ENCODE results near the gene SDCBP2.

Gene SDCBP2

DNA sequence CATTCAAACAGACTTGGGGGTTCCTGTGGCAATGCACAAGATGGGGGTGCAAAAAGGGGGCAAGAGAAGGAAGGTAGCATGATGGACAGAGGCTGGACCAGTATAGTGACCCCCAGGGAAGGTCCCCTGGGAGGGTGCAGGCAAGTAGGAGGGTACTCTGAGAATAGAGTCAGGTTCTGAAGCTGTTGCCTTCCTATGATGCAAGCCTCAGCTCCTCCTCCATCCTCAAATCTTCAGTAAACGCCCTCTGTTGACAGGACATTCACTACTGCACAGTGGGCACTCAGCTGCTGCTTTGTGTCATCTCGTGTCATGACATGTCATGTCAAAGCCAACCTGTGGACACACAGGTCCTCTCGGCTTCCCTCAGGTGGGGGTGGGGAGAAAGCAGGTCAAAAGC, 5.8 kb upstream of the SDCBP2 start:
- Histone ChIP-seq H3K27ac (no peak overlapping the region), H3K27me3 (replicated peaks) (no peaks in the 10 kb centered on the region), H3K36me3 (replicated peaks) (peaks cover 5% of the 10 kb centered on the region), H3K4me3 (ENCODE audit: low read depth, low read length) (no peak overlapping the region)
- in situ Hi-C loops (cut with HindIII; ENCODE audit: low pct_ligation_motif_present, low sequenced_read_pairs), result no loop called here
- DNase-seq, result no peak
- TF ChIP-seq, protein P1, sequence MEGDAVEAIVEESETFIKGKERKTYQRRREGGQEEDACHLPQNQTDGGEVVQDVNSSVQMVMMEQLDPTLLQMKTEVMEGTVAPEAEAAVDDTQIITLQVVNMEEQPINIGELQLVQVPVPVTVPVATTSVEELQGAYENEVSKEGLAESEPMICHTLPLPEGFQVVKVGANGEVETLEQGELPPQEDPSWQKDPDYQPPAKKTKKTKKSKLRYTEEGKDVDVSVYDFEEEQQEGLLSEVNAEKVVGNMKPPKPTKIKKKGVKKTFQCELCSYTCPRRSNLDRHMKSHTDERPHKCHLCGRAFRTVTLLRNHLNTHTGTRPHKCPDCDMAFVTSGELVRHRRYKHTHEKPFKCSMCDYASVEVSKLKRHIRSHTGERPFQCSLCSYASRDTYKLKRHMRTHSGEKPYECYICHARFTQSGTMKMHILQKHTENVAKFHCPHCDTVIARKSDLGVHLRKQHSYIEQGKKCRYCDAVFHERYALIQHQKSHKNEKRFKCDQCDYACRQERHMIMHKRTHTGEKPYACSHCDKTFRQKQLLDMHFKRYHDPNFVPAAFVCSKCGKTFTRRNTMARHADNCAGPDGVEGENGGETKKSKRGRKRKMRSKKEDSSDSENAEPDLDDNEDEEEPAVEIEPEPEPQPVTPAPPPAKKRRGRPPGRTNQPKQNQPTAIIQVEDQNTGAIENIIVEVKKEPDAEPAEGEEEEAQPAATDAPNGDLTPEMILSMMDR (IDR thresholded peaks at IDR 0.05; ENCODE audit: low read depth, low read length, missing control alignments), result peak; percentile 1

- TF ChIP-seq, protein P1 (IDR thresholded peaks at IDR 0.05; ENCODE audit: low read depth, low read length, missing control alignments), result no peak
- DNase-seq, result no peak
- H3K36me3 ChIP-seq (replicated peaks), result peaks cover 5% of the 10 kb centered on the region
- no peak overlapping the region for H3K4me3 ChIP-seq (ENCODE audit: low read depth, low read length)
- H3K27me3 ChIP-seq (replicated peaks), result no peaks in the 10 kb centered on the region
- in situ Hi-C loops (cut with HindIII; ENCODE audit: low pct_ligation_motif_present, low sequenced_read_pairs), result no loop called here
- H3K27ac ChIP-seq, result no peak overlapping the region
Measured at GRCh38 chr20:1334370-1334731, 5.4 kb upstream of the SDCBP2 start.

- TF ChIP-seq, protein P1 (IDR thresholded peaks at IDR 0.05; ENCODE audit: low read depth, low read length, missing control alignments), result no peak
- H3K27me3 ChIP-seq (replicated peaks), result no peaks in the 10 kb centered on the region
- no peak overlapping the region for H3K27ac ChIP-seq
- no peak overlapping the region for H3K4me3 ChIP-seq (ENCODE audit: low read depth, low read length)
- DNase-seq, result no peak
- H3K36me3 ChIP-seq (replicated peaks), result peaks cover 5% of the 10 kb centered on the region
- in situ Hi-C loops (cut with HindIII; ENCODE audit: low pct_ligation_motif_present, low sequenced_read_pairs), result no loop called here
Measured at GRCh38 chr20:1333462-1334369, 4.8 kb upstream of the SDCBP2 start.

- H3K36me3 ChIP-seq (replicated peaks), result peaks cover 5% of the 10 kb centered on the region
- no peak for DNase-seq
- in situ Hi-C loops (cut with HindIII; ENCODE audit: low pct_ligation_motif_present, low sequenced_read_pairs), result no loop called here
- TF ChIP-seq, protein P1 (IDR thresholded peaks at IDR 0.05; ENCODE audit: low read depth, low read length, missing control alignments), result no peak
- no peak overlapping the region for H3K27ac ChIP-seq
- no peak overlapping the region for H3K4me3 ChIP-seq (ENCODE audit: low read depth, low read length)
- no peaks in the 10 kb centered on the region for H3K27me3 ChIP-seq (replicated peaks)
Measured at GRCh38 chr20:1332749-1333300, 3.9 kb upstream of the SDCBP2 start.

DNA sequence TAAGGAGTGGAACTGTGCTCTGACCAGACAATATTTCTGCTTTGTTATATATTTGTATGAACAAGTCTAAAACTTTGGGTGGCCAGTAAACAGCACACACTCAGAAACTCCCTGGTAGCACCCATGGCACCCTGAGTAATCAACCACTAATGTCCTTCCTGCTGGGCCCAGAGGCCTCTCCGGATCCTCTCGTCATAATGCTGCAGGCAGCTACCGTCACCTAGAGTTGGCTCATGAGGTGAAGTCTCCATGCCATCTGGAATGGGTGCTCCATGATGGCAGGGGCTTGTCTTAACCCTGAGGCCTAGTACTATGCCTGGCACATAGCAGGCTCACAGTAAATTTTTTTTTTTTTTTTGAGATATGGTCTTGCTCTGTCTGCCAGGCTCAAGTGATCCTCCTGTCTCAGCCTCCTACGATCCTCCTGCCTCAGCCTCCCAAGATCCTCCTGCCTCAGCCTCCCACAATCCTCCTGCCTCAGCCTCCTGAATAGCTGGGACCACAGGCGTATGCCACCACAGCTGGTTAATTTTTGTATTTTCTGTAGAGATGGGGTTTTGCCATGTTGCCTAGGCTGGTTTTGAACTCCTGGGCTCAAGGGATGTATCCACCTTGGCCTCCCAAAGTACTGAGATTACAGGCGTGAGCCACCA, 3.0 kb upstream of the SDCBP2 start:
- in situ Hi-C loops (cut with HindIII; ENCODE audit: low pct_ligation_motif_present, low sequenced_read_pairs), result no loop called here
- H3K4me3 ChIP-seq (ENCODE audit: low read depth, low read length), result no peak overlapping the region
- DNase-seq, result no peak
- TF ChIP-seq, protein P1 (IDR thresholded peaks at IDR 0.05; ENCODE audit: low read depth, low read length, missing control alignments), result no peak
- peaks cover 5% of the 10 kb centered on the region for H3K36me3 ChIP-seq (replicated peaks)
- no peak overlapping the region for H3K27ac ChIP-seq
- no peaks in the 10 kb centered on the region for H3K27me3 ChIP-seq (replicated peaks)
